Adrenal gland (tissue), 12 donors: ENCODE data around the gene AZU1. TPM values are rescaled to one million over a fixed set of nuclear protein-coding genes. Genes with fewer than 3 reads are reported as not detected.

Experiments
- DNase-seq, 7 donors: peaks; one replicate each; pipeline ENCODE4 v3.0.0-alpha.2; 2019 to 2020
- H3K27ac ChIP-seq, 5 donors: fragments of 200-600 bp; sonication (generic) in 4 of 5; 1 replicate in 3 of 5; 2 replicates in 2 of 5; pipeline versions ENCODE4 v1.5.1 to v1.8.0; 2016 to 2020; ENCODE audit warnings: mild to moderate bottlenecking in 1 of 5
- H3K27me3 ChIP-seq: fragments of 200-600 bp; 2 replicates; pipeline ENCODE4 v1.8.0; 2021
- H3K36me3 ChIP-seq, 2 donors: fragments of 200-600 bp; replicated peaks in 1 of 2; 1 replicate in 1 of 2; 2 replicates in 1 of 2; pipeline versions ENCODE4 v1.5.1 to v1.8.0; 2018 to 2022
- H3K4me1 ChIP-seq, 2 donors: fragments of 200-600 bp; replicated peaks in 1 of 2; 1 replicate in 1 of 2; 2 replicates in 1 of 2; pipeline versions ENCODE4 v1.5.1 to v1.8.0; 2018 to 2021
- H3K4me3 ChIP-seq, 4 donors: fragments of 200-600 bp; sonication (generic) in 3 of 4; one replicate each; pipeline ENCODE4 v1.5.1; 2016 to 2018
- H3K9me3 ChIP-seq, 3 donors: fragments of 200-600 bp; sonication (generic) in 1 of 3; replicated peaks in 1 of 3; 1 replicate in 2 of 3; 2 replicates in 1 of 3; pipeline versions ENCODE4 v1.5.1 to v1.8.0; 2016 to 2021
- POLR2A ChIP-seq, 2 donors: fragments of 450-650 bp; IDR thresholded peaks; one replicate each; pipeline ENCODE4 v1.6.1; 2017; ENCODE audit warnings: antibody characterized with exemption in 2 of 2, mild to moderate bottlenecking in 2 of 2, moderate library complexity in 1 of 2
- WGBS, 4 donors: extraction: QIAGEN DNeasy Blood & Tissue Kit in 2 of 4; methylation state at CpG; one replicate each; pipeline versions ENCODE4 v1.1.5 to v1.1.7; 2013 to 2017; 5-methylcytosine and 5-hydroxymethylcytosine counted together
- intact Hi-C, 2 donors: fragments of 100-400 bp; cut with DNase I; formaldehyde crosslinking; loops; one replicate each; pipeline versions ENCODE4 v1.14.1 to v1.15.0; 2022 to 2023
- microRNA counts, 2 donors: library from miRNA; unstranded; fragments of <30 nt; microRNA quantifications; one replicate each; lab custom pipeline; 2016
- microRNA-seq, 3 donors: library from miRNA; unstranded; fragments of <30 nt; microRNA quantifications; one replicate each; pipeline ENCODE4, GENCODE V29; 2017 to 2020
- polyA plus RNA-seq, 3 donors: library from polyadenylated mRNA; stranded (reverse); fragments of 200-250 nt in 2 of 3; fragments of 350-450 nt in 1 of 3; fragmentation: Illumina TruSeq in 1 of 3; extraction: RNeasy Lipid Tissue Mini Kit (QIAGEN cat#74804) in 1 of 3; gene quantifications; one replicate each; pipeline ENCODE4 v1.2.3, GENCODE V29; 2013 to 2014
- small RNA-seq, 2 donors: library from RNA; depleted of rRNA; stranded (forward); fragments of <200 nt; gene quantifications; one replicate each; pipeline ENCODE3, GENCODE V24; 2016
- total RNA-seq, 9 donors: library from RNA; depleted of rRNA in 4 of 9; stranded (reverse); fragments of >200 nt in 4 of 9; fragments of 120-200 nt in 1 of 9; fragmentation: NEBNext Ultra II Directional in 1 of 9; extraction: Animal tissue kit (Norgen Biotek cat#: 25700) in 1 of 9; gene quantifications; one replicate each; pipeline versions ENCODE4 v1.1.0 to v1.2.4, GENCODE V29; 2013 to 2023
- TF ChIP-seq, protein P1 (sequence below), 6 experiments: fragments of 450-650 bp in 4 of 6; fragments of 200-600 bp in 2 of 6; sonication (generic) in 1 of 6; IDR thresholded peaks; 1 replicate in 5 of 6; 2 replicates in 1 of 6; pipeline versions ENCODE4 v1.5.1 to v1.8.0; 2016 to 2021; ENCODE audit warnings: antibody characterized with exemption in 6 of 6, mild to moderate bottlenecking in 2 of 6, moderate library complexity in 1 of 6
- donor health status: healthy with polysubstance abuse.
- donor health status: Bipolar disorder and iron deficiency.
- donor health status: DM: yes; HTN: yes; CAD: no.
- donor health status: DM: no; HTN: no; CAD: no.
- donor health status: DM: no; HTN: no; CAD: no.
- donor health status: DM: yes; HTN: yes; CAD: no.

Gene AZU1
- total and polyA plus RNA-seq, 12 donors, result 0.11 to 1.1 (median 0.30) TPM; not detected in 5

DNA sequence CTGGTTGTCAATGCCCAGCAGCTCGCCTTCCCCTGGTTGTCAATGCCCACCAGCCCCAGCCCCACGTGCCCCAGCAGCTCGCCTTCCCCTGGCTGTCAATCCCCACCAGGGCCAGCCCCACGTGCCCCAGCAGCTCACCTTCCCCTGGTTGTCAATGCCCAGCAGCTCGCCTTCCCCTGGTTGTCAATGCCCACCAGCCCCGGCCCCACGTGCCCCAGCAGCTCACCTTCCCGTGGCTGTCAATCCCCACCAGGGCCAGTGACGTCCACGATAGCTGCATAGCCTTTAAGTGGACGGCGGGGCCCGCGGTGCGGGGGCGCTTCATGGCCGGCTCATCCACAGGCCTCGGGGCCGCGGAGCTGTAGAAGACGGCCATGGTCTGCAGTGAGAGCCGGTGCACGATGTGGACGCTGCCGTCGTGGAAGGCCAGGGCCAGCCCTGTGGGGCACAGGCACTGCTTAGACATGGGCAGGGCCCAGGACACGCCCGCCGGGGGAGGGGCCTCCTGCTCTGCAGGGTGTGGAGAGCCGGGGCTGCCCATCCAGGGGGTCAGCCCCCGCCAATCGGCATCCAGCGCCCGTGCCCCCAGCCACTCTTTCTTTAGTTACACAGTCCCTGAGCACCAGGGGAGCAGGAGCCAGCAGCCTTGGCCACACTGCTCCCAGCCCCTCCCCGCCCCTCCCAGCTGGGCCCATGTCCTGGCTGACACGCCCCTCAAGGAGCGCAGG is 52.2 kb downstream of the AZU1 start:
- 82 to 93% (median 89%) methylated on average over 23 to 37 of the region's 37 CpGs for WGBS, 4 donors
- H3K4me1 ChIP-seq, result no peaks in the 10 kb centered on the region
- TF ChIP-seq POLR2A (IDR thresholded peaks at IDR 0.05), result no peak
- TF ChIP-seq, protein P1, sequence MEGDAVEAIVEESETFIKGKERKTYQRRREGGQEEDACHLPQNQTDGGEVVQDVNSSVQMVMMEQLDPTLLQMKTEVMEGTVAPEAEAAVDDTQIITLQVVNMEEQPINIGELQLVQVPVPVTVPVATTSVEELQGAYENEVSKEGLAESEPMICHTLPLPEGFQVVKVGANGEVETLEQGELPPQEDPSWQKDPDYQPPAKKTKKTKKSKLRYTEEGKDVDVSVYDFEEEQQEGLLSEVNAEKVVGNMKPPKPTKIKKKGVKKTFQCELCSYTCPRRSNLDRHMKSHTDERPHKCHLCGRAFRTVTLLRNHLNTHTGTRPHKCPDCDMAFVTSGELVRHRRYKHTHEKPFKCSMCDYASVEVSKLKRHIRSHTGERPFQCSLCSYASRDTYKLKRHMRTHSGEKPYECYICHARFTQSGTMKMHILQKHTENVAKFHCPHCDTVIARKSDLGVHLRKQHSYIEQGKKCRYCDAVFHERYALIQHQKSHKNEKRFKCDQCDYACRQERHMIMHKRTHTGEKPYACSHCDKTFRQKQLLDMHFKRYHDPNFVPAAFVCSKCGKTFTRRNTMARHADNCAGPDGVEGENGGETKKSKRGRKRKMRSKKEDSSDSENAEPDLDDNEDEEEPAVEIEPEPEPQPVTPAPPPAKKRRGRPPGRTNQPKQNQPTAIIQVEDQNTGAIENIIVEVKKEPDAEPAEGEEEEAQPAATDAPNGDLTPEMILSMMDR (IDR thresholded peaks at IDR 0.05), result no peak
- no peak overlapping the region for H3K27ac ChIP-seq
- H3K36me3 ChIP-seq, result peaks cover 0 to 41% of the 10 kb centered on the region in 2 donors
- H3K9me3 ChIP-seq, result no peaks in the 10 kb centered on the region
- H3K27me3 ChIP-seq, result no peaks in the 10 kb centered on the region
- no peak for DNase-seq
- intact Hi-C loops, result no loop called here
- H3K4me3 ChIP-seq, result no peak overlapping the region

MicroRNAs encoded within 50 kb of the gene (microRNA counts, 767-probe panel; counts per million panel counts)
- microRNA hsa-miR-3187-3p (lab: Ali Mortazavi, UCI), result 0 counts per million in 2 donors

Small RNAs within 50 kb of the gene (microRNA-seq; reads per million reads assigned to microRNA genes)
- 3.1 to 6.9 (median 3.7) reads per million in 3 donors for gene MIR3187
- gene MIR4745, result 1.8 to 5.7 (median 4.2) reads per million in 3 donors

Small RNAs within 50 kb of the gene (small RNA-seq; reads per million reads assigned to genes)
- 0 reads per million in 2 donors for gene MIR3187

Other genes with a start within 250 kb of the AZU1 start
- gene HCN2, start 238.0 kb upstream of the AZU1 start, total RNA-seq, result 1 to 10 TPM in 8 of 9 donors, under 1 TPM in 1; 0.74 to 9.1 (median 7.1) TPM
- 1 to 10 TPM in 2 of 3 donors, under 1 TPM in 1; 0.98 to 2.5 (median 1.1) TPM for gene HCN2, start 238.0 kb upstream of the AZU1 start, polyA plus RNA-seq
- 10 to 100 TPM; 26.3 to 61.4 (median 41.4) TPM for gene POLRMT, start 194.3 kb upstream of the AZU1 start, total RNA-seq
- gene POLRMT, start 194.3 kb upstream of the AZU1 start, polyA plus RNA-seq, result 100 to 1,000 TPM in 2 of 3 donors, 10 to 100 TPM in 1; 42.7 to 371 (median 178) TPM
- under 1 TPM in 4 of 9 donors, not detected in 5; 0.14 to 0.32 (median 0.29) TPM for gene FGF22, start 188.0 kb upstream of the AZU1 start, total RNA-seq
- 1 to 10 TPM in 1 of 3 donors, under 1 TPM in 1, not detected in 1; 0.51 to 1.2 TPM for gene FGF22, start 188.0 kb upstream of the AZU1 start, polyA plus RNA-seq
- 10 to 100 TPM; 18.2 to 76.4 (median 35.8) TPM for gene RNF126, start 164.6 kb upstream of the AZU1 start, total RNA-seq
- gene RNF126, start 164.6 kb upstream of the AZU1 start, polyA plus RNA-seq, result 10 to 100 TPM in 2 of 3 donors, 1 to 10 TPM in 1; 9.3 to 53.5 (median 51.6) TPM
- 100 to 1,000 TPM in 7 of 9 donors, 10 to 100 TPM in 2; 87.4 to 464 (median 163) TPM for gene FSTL3, start 151.4 kb upstream of the AZU1 start, total RNA-seq
- gene FSTL3, start 151.4 kb upstream of the AZU1 start, polyA plus RNA-seq, result 100 to 1,000 TPM; 119 to 405 (median 225) TPM
- gene PRSS57, start 132.4 kb upstream of the AZU1 start, total RNA-seq, result under 1 TPM in 2 of 9 donors, not detected in 7; 0.22 to 0.51 TPM
- gene PRSS57, start 132.4 kb upstream of the AZU1 start, polyA plus RNA-seq, result under 1 TPM in 1 of 3 donors, not detected in 2; 0.13 TPM
- gene PALM, start 118.9 kb upstream of the AZU1 start, total RNA-seq, result 10 to 100 TPM in 8 of 9 donors, 1 to 10 TPM in 1; 8.4 to 63.3 (median 50.6) TPM
- 10 to 100 TPM in 2 of 3 donors, 1 to 10 TPM in 1; 3.9 to 72.2 (median 49.7) TPM for gene PALM, start 118.9 kb upstream of the AZU1 start, polyA plus RNA-seq
- under 1 TPM in 4 of 9 donors, not detected in 5; 0.06 to 0.43 (median 0.15) TPM for gene MISP, start 76.7 kb upstream of the AZU1 start, total RNA-seq
- gene MISP, start 76.7 kb upstream of the AZU1 start, polyA plus RNA-seq, result under 1 TPM in 2 of 3 donors, not detected in 1; 0.08 to 0.10 TPM
- gene PTBP1, start 30.4 kb upstream of the AZU1 start, total RNA-seq, result 100 to 1,000 TPM in 8 of 9 donors, 10 to 100 TPM in 1; 64.6 to 236 (median 162) TPM
- 100 to 1,000 TPM; 108 to 146 (median 128) TPM for gene PTBP1, start 30.4 kb upstream of the AZU1 start, polyA plus RNA-seq
- 1 to 10 TPM in 1 of 9 donors, under 1 TPM in 2, not detected in 6; 0.14 to 1.7 (median 0.32) TPM for gene PLPPR3, start 5.9 kb upstream of the AZU1 start, total RNA-seq
- under 1 TPM in 2 of 3 donors, not detected in 1; 0.08 to 0.10 TPM for gene PLPPR3, start 5.9 kb upstream of the AZU1 start, polyA plus RNA-seq
- under 1 TPM in 2 of 9 donors, not detected in 7; 0.32 to 0.33 TPM for gene PRTN3, start 13.2 kb downstream of the AZU1 start, total RNA-seq
- under 1 TPM in 2 of 3 donors, not detected in 1; 0.20 to 0.40 TPM for gene PRTN3, start 13.2 kb downstream of the AZU1 start, polyA plus RNA-seq
- 1 to 10 TPM in 2 of 9 donors, under 1 TPM in 2, not detected in 5; 0.48 to 2.2 (median 1.1) TPM for gene ELANE, start 24.5 kb downstream of the AZU1 start, total RNA-seq
- 1 to 10 TPM in 2 of 3 donors, not detected in 1; 3.3 to 3.4 TPM for gene ELANE, start 24.5 kb downstream of the AZU1 start, polyA plus RNA-seq
- 100 to 1,000 TPM in 3 of 9 donors, 10 to 100 TPM in 5, 1 to 10 TPM in 1; 1.2 to 176 (median 62.4) TPM for gene CFD, start 31.8 kb downstream of the AZU1 start, total RNA-seq
- 100 to 1,000 TPM in 1 of 3 donors, 10 to 100 TPM in 1, under 1 TPM in 1; 0.92 to 466 (median 47.8) TPM for gene CFD, start 31.8 kb downstream of the AZU1 start, polyA plus RNA-seq
- 100 to 1,000 TPM in 1 of 9 donors, 10 to 100 TPM in 8; 11.9 to 101 (median 61.2) TPM for gene MED16, start 65.3 kb downstream of the AZU1 start, total RNA-seq
- 100 to 1,000 TPM in 2 of 3 donors, 1 to 10 TPM in 1; 5.3 to 139 (median 127) TPM for gene MED16, start 65.3 kb downstream of the AZU1 start, polyA plus RNA-seq
- gene RNU6-9, start 65.6 kb downstream of the AZU1 start, total RNA-seq, result not detected
- gene RNU6-9, start 65.6 kb downstream of the AZU1 start, polyA plus RNA-seq, result not detected
- gene R3HDM4, start 85.4 kb downstream of the AZU1 start, total RNA-seq, result 10 to 100 TPM in 8 of 9 donors, 1 to 10 TPM in 1; 8.9 to 40.5 (median 29.0) TPM
- gene R3HDM4, start 85.4 kb downstream of the AZU1 start, polyA plus RNA-seq, result 10 to 100 TPM; 19.8 to 59.5 (median 57.7) TPM
- under 1 TPM in 2 of 9 donors, not detected in 7; 0.25 to 0.44 TPM for gene KISS1R, start 89.5 kb downstream of the AZU1 start, total RNA-seq
- gene KISS1R, start 89.5 kb downstream of the AZU1 start, polyA plus RNA-seq, result not detected
- gene ARID3A, start 98.2 kb downstream of the AZU1 start, total RNA-seq, result 10 to 100 TPM in 1 of 9 donors, 1 to 10 TPM in 8; 4.2 to 10.2 (median 8.0) TPM
- gene ARID3A, start 98.2 kb downstream of the AZU1 start, polyA plus RNA-seq, result 1 to 10 TPM; 1.6 to 6.7 (median 2.1) TPM
- gene WDR18, start 156.5 kb downstream of the AZU1 start, total RNA-seq, result 10 to 100 TPM; 24.2 to 78.7 (median 52.1) TPM
- 100 to 1,000 TPM in 1 of 3 donors, 10 to 100 TPM in 1, 1 to 10 TPM in 1; 5.4 to 140 (median 98.6) TPM for gene WDR18, start 156.5 kb downstream of the AZU1 start, polyA plus RNA-seq
- under 1 TPM in 3 of 9 donors, not detected in 6; 0.08 to 0.18 (median 0.14) TPM for gene GRIN3B, start 172.6 kb downstream of the AZU1 start, total RNA-seq
- gene GRIN3B, start 172.6 kb downstream of the AZU1 start, polyA plus RNA-seq, result under 1 TPM in 1 of 3 donors, not detected in 2; 0.24 TPM
- gene TMEM259, start 193.3 kb downstream of the AZU1 start, total RNA-seq, result 100 to 1,000 TPM in 8 of 9 donors, 10 to 100 TPM in 1; 94.1 to 308 (median 182) TPM
- gene TMEM259, start 193.3 kb downstream of the AZU1 start, polyA plus RNA-seq, result 100 to 1,000 TPM in 2 of 3 donors, 10 to 100 TPM in 1; 79.4 to 743 (median 370) TPM
- not detected for gene RNU6-2, start 193.7 kb downstream of the AZU1 start, total RNA-seq
- gene RNU6-2, start 193.7 kb downstream of the AZU1 start, polyA plus RNA-seq, result not detected
- 10 to 100 TPM in 8 of 9 donors, 1 to 10 TPM in 1; 6.9 to 64.9 (median 42.3) TPM for gene CNN2, start 198.8 kb downstream of the AZU1 start, total RNA-seq
- 10 to 100 TPM; 11.2 to 60.8 (median 52.5) TPM for gene CNN2, start 198.8 kb downstream of the AZU1 start, polyA plus RNA-seq
- 10 to 100 TPM in 7 of 9 donors, 1 to 10 TPM in 2; 4.0 to 23.2 (median 17.5) TPM for gene ABCA7, start 212.3 kb downstream of the AZU1 start, total RNA-seq
- gene ABCA7, start 212.3 kb downstream of the AZU1 start, polyA plus RNA-seq, result 100 to 1,000 TPM in 1 of 3 donors, 10 to 100 TPM in 1, 1 to 10 TPM in 1; 2.1 to 109 (median 28.7) TPM
- gene ARHGAP45, start 239.3 kb downstream of the AZU1 start, total RNA-seq, result 10 to 100 TPM in 8 of 9 donors, 1 to 10 TPM in 1; 4.9 to 74.3 (median 31.5) TPM
- 10 to 100 TPM in 2 of 3 donors, 1 to 10 TPM in 1; 1.6 to 75.4 (median 30.2) TPM for gene ARHGAP45, start 239.3 kb downstream of the AZU1 start, polyA plus RNA-seq